GM19239 (cell line): ENCODE measurements around the gene TMEM40.
"Not testable (repeated sequence)": the region's sequence is repeated elsewhere in the genome, so short reads cannot be mapped to it uniquely, and the experiment has no call there.

Source experiments
- DNase-seq: peaks from one replicate; pipeline ENCODE4 v3.0.0; 2011; ENCODE audit warnings: low spot score; ENCODE audit not compliant: insufficient read length
- FAIRE-seq: peaks from 2 replicates; lab custom pipeline; 2011; peaks lifted over from hg19 to GRCh38; lab: Jason Lieb, UNC

Gene TMEM40

DNA sequence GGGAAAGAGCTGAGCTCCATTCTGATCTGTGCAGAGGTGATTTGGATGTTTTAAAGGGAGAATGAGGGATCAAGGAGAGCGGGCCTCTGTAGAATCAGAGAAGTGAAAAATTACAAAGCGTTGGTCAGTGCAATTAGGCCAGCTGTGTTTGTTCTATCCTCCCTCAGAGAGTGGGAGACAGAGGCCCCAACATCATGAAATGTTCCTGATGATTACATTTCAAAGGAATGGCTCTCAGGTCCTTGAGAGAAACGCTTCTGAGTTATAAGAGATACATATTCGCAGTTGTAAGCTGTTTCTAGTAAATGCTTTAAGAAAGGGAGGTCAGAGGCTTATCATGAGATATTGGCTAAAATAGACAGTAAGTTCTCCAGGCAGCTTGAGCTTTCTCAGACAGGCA lies 21.7 kb upstream of the TMEM40 start:
- FAIRE-seq (no peak), DNase-seq (no peak)

DNA sequence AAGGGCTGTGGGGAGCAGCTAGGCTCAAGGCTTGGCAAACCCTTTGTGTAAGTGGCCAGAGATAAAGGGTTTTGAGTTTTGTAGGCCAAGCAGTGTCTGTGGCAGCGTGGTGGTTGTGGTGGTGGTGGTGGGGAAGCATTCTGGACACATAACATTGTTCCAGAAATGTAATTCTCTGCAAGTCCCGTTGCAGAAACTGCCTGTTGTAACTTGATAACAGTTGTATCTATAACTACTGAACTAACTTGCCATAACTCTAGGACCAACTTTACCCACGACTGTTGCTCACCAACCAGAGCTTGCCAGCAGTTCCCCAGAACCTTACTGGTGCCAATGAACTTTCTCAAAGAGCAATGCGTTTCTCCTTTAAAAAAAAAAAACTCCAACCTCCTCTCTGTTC lies 18.1 kb upstream of the TMEM40 start:
- DNase-seq (no peak), FAIRE-seq (no peak)

DNA sequence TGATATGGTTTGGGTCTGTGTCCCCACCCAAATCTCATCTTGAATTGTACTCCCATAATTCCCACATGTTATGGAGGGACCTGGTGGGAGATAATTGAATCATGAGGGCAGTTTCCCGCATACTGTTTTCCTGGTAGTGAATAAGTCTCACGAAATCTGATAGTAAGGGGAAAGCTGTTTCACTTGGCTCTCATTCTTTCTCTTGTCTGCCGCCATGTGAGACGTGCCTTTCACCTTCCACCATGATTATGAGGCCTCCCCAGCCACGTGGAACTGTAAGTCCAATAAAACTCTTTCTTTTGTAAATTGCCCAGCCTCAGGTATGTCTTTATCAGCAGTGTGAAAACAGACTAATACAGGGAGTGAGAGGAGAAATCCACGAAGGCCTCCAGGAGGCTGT lies 16.9 kb upstream of the TMEM40 start:
- FAIRE-seq, DNase-seq: not testable (repeated sequence)

DNA sequence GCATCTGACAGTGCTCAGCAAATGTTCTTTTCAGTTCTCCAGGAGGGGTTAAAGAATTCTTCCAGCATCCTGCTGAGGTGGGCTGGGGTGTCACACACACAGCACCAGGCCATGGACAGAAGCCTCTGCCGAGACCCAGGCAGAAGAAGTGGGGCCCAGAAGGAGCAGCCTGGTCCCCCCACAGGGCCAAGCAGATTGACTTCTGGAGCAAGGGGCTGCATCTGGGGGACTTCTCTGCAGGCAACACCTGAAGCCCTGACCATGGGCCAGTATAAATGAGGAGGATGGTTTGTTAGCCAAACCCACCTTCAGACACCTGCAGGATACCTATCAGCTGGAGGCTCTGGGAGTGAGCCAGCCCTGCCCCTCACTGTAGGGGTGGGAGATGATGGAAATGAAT lies 16.2 kb upstream of the TMEM40 start:
- FAIRE-seq (no peak), DNase-seq (no peak)

DNA sequence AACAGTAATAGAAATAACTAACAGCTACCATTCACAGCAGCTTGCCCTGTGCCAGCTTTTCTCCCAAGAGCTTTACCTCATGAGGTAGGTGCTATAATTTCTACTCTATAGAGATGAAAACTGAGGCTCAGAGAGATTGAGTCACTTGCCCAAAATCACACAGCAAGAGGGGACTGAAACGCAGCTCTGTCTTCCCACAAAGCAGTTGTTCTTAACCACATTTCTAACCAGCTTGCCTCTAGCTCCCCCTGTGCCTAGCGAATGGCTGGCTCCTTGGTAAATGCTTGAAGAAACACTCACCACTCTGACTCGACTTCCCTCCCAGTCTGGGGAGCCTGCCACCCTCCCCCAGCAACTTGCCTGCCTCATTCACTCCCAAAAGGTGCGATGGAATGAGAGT lies 15.6 kb upstream of the TMEM40 start:
- DNase-seq (no peak), FAIRE-seq (no peak)

DNA sequence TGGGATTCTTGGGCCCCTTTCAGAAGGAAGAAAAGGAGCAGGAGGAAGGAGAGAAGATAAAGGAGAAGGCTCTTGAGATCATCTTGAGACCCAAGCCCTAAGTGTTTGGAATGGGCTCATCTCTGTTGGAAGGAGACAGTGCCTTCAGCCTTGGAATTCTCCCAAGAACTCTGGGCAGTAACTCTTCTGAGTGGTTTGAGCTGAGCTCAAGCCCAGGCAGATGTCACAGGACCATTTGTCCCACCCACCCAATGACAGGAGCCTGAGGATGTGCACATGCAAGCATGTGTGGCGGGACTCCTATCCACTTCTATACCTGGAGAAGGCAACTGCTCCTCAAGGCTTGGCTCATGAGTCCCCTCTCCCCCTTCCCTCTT lies 14.6 kb upstream of the TMEM40 start:
- no peak for FAIRE-seq
- no peak for DNase-seq

DNA sequence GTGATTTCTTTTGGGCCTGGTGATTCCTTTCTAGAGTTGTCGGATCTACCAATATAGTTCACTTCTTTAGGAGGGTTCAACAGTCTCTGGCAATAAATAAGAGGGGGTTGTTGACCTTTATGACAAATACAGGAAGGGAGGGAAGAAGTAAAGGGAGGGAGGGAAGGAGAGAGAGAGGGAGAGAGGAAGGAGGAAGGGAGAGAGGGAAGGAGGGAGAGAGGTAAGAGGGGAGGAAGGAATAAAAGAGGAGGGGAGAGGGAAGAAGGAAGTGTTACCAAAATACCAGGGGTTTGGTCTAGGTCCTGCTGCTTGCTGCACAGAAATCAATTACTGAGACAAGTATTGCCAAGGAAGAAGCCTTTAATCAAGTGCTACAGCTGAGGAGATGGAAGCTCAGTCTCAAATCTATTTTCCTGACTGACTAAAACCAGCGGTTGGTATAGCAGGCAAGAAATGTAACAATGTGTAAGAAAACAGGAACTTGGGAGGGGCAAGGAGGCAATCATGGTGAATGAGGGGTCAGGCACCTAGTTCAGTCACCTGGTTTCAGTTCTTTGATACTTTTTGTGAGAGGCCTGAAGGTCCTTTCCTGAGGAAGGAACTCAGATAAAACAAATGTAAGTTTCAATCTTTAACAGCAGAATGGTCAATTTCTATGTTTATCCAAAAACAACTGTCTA lies 14.1 kb upstream of the TMEM40 start:
- no peak for FAIRE-seq

DNA sequence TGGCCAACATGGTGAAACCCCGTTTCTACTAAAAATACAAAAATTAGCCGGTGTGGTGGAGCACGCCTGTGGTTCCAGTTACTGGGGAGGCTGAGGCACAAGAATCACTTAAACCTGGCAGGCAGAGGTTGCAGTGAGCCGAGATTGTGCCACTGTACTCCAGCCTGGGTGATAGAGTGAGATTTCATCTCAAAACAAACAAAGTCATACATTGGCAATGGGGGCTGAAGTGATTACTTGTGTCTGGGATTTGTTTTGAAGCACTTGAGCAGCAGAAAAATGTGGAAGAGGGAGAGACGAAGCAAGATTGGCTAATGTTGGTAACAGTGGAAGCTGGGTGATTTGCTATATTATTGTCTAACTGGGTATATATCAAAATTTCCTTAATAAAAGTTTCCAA lies 13.4 kb upstream of the TMEM40 start:
- no peak for FAIRE-seq
- DNase-seq: no peak

More for the DNA sequence above, 14.1 kb upstream of the TMEM40 start:
- DNase-seq: no peak

DNA sequence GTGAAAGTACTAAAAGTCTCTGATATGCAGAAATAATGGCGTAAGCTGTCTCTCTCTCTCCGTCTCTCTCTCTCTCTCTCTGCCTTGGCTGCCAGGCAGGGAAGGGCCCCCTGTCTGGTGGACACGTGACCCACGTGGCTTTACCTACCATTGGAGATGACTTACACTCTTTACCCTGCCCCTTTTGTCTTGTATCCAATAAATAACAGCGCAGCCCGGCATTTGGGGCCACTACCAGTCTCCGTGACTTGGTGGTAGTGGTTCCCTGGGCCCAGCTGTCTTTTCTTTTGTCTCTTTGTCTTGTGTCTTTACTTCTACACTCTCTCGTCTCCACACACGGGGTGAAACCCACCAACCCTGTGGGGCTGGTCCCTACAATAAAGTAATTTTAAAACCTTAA lies 12.2 kb upstream of the TMEM40 start:
- no peak for DNase-seq
- no peak for FAIRE-seq

DNA sequence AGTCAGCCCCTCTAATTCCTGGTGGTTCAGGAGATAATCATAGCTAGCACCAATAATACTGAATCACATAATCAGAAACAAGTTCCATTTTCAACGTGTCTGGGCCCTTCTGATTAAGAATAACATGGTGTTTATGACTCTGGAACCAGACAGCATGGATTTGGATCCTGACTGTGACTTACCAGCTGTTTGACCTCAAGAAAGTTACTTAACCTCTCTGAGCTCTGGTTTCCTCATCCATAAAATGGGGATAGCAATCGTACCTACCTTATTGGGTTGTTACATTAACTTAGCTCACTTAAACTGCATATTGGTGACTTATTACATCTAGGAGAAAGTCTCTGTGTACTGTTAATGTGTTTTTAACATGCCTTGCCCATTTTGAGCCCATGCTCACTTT lies 10.7 kb upstream of the TMEM40 start:
- FAIRE-seq: no peak

DNA sequence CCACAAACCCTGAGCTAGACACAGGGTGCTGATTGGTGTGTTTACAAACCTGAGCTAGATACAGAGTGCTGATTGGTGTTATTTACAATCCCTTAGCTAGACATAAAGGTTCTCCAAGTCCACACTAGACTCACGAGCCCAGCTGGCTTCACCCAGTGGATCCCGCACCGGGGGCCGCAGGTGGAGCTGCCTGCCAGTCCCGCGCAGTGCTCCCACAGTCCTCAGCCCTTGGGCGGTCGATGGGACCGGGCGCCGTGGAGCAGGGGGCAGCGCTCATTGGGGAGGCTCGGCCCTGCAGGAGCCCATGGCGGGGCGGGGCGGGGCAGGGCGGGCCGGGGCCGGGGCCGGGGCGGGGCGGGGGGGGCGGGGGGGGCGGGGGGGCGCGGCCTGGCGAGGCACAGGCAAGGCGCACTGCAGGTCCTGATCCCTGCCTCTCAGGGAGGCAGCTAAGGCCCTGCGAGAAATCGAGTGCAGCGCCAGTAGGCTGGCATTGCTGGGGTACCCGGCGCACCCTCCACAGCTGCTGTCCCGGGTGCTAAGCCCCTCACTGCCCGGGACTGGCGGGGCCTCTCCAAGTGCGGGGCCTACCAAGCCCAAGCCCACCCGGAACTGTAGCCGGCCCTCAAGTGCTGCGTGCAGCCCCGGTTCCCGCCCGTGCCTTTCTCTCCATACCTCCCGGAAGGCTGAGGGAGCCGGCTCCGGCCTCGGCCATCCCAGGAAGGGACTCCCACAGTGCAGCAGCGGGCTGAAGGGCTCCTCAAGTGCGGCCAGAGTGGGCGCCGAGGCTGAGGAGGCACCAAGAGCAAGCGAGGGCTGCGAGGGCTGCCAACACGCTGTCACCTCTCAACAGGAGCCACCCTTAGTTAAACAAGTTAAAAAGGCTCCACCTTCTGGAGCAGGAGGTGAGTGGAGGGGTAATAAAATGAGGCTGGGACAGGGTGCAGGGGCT lies 9.8 kb upstream of the TMEM40 start:
- no peak for FAIRE-seq

More for the DNA sequence above, 10.7 kb upstream of the TMEM40 start:
- no peak for DNase-seq

DNA sequence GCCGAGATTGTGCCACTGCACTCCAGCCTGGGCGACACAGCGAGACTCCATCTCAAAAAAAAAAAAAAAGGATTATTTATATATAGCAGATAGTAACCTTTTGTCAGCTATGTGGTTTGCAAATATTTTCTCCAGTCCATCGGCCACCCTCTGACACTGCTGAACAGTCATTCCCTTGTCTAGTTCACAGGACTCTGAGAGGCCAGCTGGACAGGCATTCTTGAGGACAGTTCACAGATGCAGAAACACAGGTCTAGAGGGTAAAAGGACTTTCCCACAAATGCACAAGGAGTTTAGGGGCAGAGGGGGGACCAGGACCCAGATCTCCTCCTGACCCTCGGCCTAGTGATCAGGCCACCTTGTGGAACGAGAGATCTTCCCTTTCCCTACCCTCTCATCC lies 7.5 kb upstream of the TMEM40 start:
- no peak for FAIRE-seq
- DNase-seq: no peak

More for the DNA sequence above, 9.8 kb upstream of the TMEM40 start:
- no peak for DNase-seq

DNA sequence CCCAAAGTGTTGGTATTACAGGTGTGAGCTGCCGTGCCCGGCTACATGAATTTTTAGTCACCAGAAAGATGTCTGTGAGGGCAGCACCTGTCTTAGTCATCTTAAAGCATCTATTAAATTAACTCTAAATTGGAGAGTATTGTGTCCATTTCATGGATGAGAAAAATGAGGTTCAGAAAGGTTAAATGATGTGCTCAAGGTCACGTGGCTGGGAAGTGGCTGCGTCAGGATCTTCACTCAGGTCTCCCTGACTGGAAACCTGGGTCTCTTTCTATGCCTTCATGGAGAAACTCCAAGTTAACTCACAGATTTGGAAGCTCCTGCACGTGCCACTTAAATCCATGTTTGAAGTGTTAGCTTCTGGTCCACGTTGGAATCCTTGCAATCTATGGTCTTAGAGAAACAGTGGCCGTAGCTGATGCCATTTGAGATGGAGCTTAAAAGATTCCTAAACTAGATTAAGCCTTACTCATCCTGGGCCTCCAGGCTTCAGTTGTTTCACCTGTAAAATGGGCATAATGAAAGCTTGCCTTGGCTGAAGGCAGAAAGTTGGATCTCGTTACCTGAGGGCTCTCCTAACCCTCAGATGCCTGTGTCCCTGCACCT lies 5.2 kb upstream of the TMEM40 start:
- FAIRE-seq: no peak
- DNase-seq: no peak

DNA sequence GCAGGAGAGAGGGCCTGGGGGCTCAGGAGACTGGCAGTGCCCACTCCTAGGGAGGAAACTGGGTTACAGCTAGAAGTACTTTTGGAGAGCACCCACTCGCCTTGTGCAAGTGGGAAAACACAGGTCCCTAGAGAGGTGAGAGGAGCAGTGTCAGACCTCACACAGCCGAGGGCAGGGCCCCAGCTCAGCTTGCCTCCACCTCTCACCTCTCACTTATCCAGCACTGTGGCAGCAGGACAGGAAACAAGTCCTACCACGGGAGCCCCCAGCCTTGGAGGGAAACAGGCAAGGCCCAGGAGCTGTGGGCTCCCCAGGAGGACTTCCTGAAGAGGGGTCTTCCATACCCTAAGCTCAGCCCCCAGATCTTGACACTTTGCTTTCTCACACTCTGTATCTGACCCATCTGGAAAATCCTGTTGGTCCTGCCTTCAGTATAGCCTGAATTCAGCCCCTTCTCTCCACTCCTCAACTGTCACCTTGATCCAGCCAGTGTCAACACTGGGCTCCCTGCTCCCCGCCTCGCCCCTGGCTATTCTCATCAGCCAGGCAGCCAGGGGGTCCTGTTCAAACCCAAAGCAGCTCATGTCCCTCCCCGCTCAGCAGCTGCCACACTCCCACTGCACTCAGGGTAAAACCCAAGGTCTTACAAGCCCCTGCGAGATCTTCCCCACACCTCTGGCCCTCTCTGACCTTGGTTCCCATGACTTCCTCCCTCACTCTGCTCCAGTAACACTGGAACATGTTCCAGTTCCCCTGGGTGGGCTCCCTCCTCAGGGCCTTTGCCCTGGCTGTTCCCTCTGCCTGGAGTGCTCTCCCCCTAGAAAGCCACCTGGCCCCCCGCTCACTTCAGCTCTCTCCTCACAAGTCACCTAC lies 870 bp upstream of the TMEM40 start:
- FAIRE-seq (no peak), DNase-seq (no peak)

DNA sequence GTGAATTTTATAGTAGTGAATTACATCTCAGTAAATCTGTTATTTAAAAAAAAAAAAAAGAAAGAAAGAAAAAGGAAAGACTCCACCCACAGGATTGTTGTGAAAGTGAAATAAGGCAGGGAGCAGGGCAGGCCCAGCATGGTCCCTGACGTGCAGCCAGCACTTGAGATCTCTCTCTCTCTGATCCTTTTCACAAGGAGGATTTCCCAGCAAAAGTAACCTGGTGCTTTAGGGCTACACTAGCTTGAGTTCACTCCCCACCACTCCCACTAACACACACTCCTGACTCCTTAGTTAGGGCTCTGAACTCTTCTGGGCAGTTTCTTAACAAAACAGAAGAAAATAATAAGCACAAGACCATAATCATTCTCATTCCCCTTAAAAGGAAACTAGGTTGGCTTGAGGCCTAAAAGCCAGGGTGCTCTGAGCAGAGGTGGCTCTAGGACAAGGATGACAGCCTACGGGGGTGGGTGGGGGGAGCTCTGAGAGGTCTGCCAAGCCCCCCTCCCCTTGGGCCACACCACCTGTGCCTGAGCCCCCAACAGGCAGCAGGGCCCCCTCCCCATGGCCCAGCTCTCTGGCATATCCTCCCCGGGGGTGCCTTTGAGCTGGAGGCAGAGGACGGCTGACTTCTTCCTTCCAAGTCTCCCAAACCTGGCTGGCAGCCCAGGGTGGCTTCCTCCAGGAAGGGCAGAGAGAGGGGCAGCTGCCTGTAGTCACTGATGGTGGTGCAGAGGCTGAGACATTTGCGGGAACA lies 856 bp downstream of the TMEM40 start:
- FAIRE-seq (no peak), DNase-seq (peak; percentile 42)

DNA sequence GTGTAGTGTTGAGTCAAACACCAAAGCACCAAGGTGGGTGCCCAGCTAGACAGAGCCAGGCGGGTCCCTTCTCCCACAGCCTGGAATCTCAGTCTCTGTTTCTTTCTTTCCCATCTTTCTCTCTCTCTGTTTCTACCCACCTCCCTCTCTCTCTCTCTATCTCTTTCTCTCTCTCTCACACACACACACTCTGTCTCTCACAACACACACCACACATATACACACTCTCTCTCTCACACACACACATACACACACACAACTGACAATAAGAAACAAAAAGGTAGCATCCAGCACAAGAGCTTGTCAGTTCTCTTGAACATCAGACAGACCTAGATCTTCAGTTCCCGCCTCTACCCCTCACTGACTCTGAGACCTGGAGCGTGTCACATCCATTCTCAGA lies 2.4 kb downstream of the TMEM40 start:
- no peak for DNase-seq
- no peak for FAIRE-seq

DNA sequence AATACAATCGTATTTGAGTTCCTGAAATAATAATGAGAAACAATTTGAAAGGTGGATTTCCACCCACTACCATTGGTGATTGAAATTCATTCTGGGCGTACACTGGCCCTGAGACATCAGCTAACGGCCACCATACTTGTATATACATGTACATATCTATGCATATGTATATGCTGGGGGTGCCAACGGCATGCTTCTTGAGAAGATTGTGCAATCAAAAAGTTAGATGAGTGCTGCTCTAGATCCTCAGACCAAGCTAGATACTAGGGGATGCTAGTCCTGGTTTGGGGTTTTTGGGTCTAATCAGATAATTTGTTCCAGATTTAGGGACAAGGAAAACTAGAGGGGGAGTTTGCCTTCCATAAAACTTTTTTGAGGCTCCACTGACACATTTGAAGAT lies 2.9 kb downstream of the TMEM40 start:
- no peak for FAIRE-seq
- no peak for DNase-seq

DNA sequence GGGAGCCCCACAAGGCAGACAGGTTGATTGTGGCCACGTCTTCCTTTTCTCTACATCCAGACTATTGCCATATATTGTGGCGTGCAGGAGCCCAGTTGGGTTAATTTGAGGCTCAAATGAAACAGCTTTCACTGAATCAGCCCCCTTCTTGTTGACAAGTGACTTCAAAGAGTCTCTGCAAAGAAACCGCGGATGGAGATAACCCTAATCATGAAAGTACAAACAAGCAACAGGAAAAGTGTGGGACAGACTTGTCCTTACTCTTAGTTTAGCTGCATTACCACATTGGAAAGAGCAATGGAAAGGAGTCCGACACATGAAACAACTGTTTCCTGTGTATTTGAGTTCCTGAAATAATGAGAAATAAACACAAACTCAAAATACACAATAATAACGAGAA lies 3.3 kb downstream of the TMEM40 start:
- DNase-seq (no peak), FAIRE-seq (no peak)

DNA sequence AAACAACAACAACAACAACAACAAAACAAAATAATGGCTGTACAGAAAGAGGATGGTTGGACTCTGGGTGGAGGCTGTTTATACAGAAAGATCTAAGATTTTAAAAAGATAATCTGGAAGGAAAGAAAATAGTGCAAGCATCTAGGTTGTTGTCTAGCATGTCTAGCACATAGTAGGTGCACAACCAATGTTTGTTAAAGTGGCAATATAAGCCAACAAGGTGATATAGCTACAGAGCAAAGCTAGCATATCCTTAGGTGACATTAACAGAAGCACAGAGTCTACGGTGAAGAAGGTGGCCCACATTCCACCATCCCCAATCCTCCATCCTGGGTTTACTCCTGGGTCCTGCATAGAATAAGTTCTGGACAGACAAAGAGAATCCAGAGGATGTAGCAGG lies 4.7 kb downstream of the TMEM40 start:
- no peak for FAIRE-seq

More for the DNA sequence above, 4.7 kb downstream of the TMEM40 start:
- DNase-seq: no peak
